CD4-positive, alpha-beta T cell treated with Interleukin-15 for 4 hours (primary cell): ENCODE results near the gene NFKB2.
A peak's percentile ranks its signal among the peaks of the same experiment; 100 is the strongest.

Source experiments
- DNase-seq: peaks from one replicate; pipeline ENCODE4 v3.0.0-alpha.2; 2020; ENCODE audit warnings: low spot score

Gene NFKB2

GRCh38 chr10:102395400-102396316 is at the start of gene NFKB2:
Gene NFKB2, plus strand, starts transcription at chr10:102395705. Its CDS starts 255 bp downstream, at chr10:102395960.
- DNase-seq = peak; percentile 89

GRCh38 chr10:102347236-102347828 is 48.2 kb upstream of the NFKB2 start:
- DNase-seq = no peak

- DNase-seq = peak; percentile 75
Observed at GRCh38 chr10:102352066-102352715, 43.3 kb upstream of the NFKB2 start.

GRCh38 chr10:102354451-102354850 is 41.1 kb upstream of the NFKB2 start:
- DNase-seq = no peak

- DNase-seq = no peak
Observed at GRCh38 chr10:102358712-102359382, 36.7 kb upstream of the NFKB2 start.

GRCh38 chr10:102367441-102367840 is 28.1 kb upstream of the NFKB2 start:
- DNase-seq = no peak

GRCh38 chr10:102368077-102368476 is 27.4 kb upstream of the NFKB2 start:
- no peak for DNase-seq

GRCh38 chr10:102371295-102371694 is 24.2 kb upstream of the NFKB2 start:
- no peak for DNase-seq

GRCh38 chr10:102375250-102375649 is 20.3 kb upstream of the NFKB2 start:
- no peak for DNase-seq

GRCh38 chr10:102375867-102376266 is 19.6 kb upstream of the NFKB2 start:
- DNase-seq = no peak

GRCh38 chr10:102376901-102377300 is 18.6 kb upstream of the NFKB2 start:
- no peak for DNase-seq

- no peak for DNase-seq
Observed at GRCh38 chr10:102379383-102379782, 16.1 kb upstream of the NFKB2 start.

- DNase-seq = no peak
Observed at GRCh38 chr10:102381983-102382382, 13.5 kb upstream of the NFKB2 start.

- no peak for DNase-seq
Observed at GRCh38 chr10:102382871-102383270, 12.6 kb upstream of the NFKB2 start.

- DNase-seq = no peak
Observed at GRCh38 chr10:102384053-102384452, 11.5 kb upstream of the NFKB2 start.

- DNase-seq = no peak
Observed at GRCh38 chr10:102384606-102385429, 10.7 kb upstream of the NFKB2 start.

- no peak for DNase-seq
Observed at GRCh38 chr10:102389894-102390293, 5.6 kb upstream of the NFKB2 start.

GRCh38 chr10:102392306-102392705 is 3.2 kb upstream of the NFKB2 start:
- DNase-seq = no peak

GRCh38 chr10:102393411-102394078 is 2.0 kb upstream of the NFKB2 start:
- DNase-seq = no peak

GRCh38 chr10:102394079-102394800 is 1.3 kb upstream of the NFKB2 start:
- peak; percentile 98 for DNase-seq
